GM18873 (cell line): ENCODE measurements around the gene CD37.

Source experiments
- ATAC-seq: cut with Tn5 transposase; IDR thresholded peaks from one replicate; pipeline ENCODE4 v1.9.1; 2021; ENCODE audit warnings: mild to moderate bottlenecking, moderate library complexity, moderate number of reproducible peaks; ENCODE audit not compliant: unreplicated experiment, low FRiP score

The CD37 gene

GRCh38 chr19:49344505-49345423 is 9.6 kb downstream of the CD37 start:
- ATAC-seq, result no peak

DNA sequence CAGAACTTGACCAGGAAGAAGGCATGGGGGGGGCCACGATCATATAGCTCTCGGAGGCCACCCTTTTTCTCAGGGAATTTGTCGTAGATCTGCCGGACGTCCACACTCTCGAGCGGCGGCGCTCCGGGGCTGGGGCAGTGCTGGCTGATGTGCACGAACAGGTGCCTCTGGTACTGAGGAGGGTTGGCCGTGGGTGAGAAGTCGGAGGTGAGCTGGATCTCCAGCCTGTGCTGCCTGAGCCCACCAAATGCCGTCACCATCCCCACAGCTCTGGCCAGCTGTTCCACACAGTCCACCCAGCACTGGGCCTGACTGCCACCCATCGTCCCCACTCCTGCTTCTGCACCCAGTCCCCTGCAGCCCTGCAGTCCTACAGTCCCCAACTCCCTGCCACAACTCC is 12.0 kb downstream of the CD37 start:
- no peak for ATAC-seq

- ATAC-seq, result no peak
These were observed 12.6 kb downstream of the CD37 start for GRCh38 chr19:49347835-49348234.

- ATAC-seq, result no peak
These were observed 13.3 kb downstream of the CD37 start for GRCh38 chr19:49348305-49349189.

DNA sequence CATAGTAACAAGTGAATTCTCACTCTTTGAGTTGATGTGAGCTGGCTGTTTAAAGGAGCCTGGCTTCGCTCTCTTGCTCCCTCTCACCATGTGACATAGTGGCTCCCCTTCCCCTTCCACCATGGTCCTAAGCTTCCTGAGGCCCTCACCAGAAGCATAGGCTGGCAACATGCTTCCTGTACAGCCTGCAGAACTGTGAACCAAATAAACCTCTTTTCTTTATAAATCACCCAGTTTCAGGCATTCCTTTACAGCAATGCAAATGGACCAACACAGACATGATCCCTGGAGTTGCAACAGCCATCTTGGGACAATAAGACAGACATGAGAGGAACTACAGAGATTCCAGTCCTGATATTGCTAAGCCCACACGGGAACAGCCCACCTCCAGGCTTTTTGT is 14.4 kb downstream of the CD37 start:
- ATAC-seq, result no peak

- ATAC-seq, result no peak
These were observed 20.7 kb downstream of the CD37 start for GRCh38 chr19:49355909-49356353.

- ATAC-seq, result no peak
These were observed 21.2 kb downstream of the CD37 start for GRCh38 chr19:49356382-49356781.

- no peak for ATAC-seq
These were observed 22.0 kb downstream of the CD37 start for GRCh38 chr19:49357186-49357585.

DNA sequence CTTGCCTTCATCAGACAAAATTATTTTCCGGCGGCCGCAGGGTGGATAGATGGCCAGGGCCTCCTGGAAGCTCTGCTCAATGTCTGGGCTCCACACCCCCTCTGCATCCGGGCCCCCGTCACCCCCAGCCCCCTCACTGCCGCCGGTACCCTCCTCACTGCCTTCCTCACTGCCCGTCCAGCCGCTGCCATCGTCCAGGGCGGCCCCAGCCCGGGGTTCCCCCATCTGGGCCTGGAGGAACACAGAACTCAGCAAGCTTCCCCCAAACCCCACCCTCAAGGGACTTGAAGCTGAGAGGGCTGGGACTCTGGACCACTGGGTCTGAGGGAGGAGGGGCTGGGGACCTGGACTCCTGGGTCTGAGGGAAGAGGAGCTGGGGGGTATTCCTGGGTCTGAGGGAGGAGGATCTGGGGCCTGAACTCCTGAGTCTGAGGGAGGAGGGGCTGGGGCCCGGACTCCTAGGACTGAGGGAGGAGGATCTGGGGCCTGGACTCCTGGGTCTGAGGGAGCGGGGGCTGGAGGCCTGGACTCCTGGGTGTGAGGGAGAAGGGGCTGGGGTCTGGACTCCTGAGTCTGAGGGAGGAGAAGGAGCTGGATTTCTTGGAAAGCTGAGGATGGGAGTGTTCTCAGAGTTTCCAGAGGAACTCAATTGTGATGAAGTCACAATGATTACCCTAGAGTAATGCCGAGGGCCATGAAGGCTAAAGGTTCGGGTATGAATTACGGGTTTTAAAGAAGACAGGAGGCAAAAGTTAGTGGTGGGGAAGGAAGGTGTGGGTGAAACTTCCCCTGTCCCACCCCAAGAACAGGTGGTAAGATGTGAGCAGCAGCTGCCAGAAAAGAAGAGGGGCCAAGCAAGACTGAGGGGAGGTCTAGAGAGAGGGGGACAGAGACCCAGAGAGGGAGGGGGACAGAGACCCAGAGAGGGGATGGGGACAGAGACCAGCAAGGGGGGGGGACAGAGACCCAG is 24.9 kb downstream of the CD37 start:
- ATAC-seq, result no peak

GRCh38 chr19:49361438-49362047 is 26.3 kb downstream of the CD37 start:
- ATAC-seq, result no peak

DNA sequence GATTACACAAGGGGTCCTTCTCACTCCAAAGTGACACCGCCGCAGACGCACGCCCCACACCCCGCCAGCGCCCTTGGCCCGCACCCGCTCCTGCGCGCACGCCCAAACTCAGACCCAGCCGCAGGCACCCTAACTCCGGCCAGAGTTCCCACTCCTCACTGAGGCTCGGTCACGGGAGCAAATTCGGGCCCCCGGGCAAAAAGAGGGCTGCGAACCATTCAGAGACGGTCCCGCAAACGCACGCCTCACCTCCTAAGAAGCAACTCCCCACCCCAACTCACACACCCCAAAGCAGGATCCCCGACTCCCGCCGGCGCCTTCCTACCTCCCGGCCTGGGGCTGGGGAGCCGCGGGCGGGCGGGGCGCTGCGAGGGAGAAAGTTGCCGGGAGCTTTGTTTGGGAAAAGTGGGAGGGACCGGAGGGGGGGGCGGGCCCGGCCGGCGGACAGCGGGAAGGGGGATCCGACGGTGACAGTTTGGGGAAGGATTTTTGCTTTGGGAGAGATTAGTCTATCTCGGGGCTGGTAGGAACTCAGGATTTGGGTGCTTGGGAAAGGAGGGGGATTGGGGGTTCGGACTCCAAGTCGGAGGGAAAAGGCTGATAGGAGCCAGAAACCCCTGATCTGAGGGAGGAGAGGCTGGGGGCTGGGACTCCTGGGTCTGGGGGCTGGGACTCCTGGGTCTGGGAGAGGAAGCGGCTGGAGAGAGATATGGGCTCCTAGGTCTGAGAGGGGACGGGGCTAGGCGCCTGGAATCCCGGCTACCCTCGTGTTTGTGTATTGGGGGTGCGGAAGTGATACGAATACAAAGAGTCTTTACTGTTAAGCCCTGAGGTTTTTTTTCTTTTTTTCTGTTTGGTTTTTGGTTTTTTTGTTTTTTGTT is 27.1 kb downstream of the CD37 start, which contains the start of gene TEAD2:
Gene TEAD2, minus strand, starts transcription at position 369 of the 881 bp plus-strand sequence. CDS start 2,341 bp downstream, outside the sequence.
- no peak for ATAC-seq

- ATAC-seq, result no peak
These were observed 27.7 kb downstream of the CD37 start for GRCh38 chr19:49362929-49363267.

DNA sequence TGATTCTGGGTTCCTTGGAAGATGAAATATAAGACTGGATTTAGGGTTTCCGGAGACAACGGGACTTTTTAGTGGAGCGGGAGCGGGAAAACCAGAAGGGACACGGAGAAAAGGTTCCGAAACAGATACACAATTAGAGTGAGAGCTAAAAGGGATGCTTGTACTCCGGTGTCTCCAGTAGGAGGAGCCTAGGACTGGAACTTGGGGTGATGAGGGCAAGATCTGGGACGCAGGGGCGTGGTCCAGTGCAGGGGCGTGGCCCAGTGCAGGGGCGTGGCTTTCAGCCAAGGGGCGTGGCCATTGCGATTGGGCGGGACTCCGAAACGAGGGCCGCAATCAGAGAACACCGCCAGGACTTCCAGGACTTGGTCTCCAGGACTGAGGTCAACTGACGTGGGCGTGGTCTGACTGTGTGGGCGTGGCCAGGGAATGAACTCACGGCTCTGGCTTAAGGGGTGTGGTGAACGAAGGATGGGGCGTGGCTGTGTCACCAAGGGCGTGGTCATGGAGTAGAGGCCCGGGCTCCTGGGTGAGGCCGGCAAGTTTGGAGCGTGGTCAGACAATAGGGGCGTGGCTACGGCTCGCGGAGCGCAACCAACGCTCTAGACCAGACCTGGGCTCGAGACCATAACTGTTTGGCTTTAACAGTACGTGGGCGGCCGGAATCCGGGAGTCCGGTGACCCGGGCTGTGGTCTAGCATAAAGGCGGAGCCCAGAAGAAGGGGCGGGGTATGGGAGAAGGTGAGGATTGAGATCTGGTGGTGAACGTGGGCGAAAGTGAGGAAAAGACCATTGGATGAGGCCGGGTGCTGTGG is 28.3 kb downstream of the CD37 start, which contains the start of gene DKKL1:
Gene DKKL1, plus strand, starts transcription at position 610 of the 815 bp plus-strand sequence. Its CDS starts 122 bp downstream, at position 732.
- ATAC-seq, result no peak

- no peak for ATAC-seq
These were observed 29.0 kb downstream of the CD37 start for GRCh38 chr19:49364083-49364737.

DNA sequence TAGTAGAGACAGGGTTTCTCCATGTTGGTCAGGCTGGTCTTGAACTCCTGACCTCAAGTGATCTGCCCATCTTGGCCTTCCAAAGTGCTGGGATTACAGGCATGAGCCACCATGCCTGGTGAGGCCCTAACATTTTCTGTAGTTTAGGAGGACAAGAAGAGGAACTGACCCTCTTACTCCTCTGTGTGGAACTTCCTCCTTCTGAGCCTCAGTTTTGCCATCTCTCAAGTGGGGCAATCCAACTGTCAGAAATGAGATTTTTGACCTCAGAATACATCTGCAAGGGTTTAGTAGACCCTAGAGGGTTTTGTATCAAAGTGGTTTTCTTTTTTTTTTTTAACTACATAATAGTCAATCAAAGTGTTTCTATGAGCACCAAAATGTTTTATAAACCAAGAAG is 30.9 kb downstream of the CD37 start:
- ATAC-seq, result no peak

DNA sequence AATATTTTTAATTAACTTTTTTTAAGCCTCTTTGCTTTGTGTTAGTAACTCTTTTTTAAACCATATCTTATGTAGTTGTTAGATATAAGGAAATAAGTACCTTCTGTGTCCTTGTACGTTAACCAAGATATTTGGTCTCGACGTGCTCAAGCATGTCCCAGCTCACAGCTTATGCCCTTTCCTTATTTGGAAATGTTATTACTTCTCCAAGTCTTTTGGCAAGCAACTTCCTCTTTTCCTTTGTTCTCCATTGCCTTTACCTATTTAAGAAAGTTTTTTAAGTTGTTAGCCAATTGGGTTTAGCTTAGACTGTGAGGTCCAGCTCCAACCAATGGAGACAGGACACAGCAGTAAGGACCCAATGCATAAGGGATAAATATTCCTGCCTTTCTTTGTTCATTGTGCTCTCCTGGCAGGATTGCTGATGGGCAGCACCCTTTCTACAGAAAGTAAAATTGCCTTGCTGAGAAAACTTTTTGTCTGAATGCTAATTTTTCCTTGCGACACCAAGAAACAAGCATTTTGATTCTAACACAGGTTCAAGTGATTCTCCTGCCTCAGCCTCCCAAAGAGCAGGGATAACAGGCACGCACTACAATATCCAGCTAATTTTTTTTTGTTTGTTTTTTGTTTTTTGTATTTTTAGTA is 33.6 kb downstream of the CD37 start:
- no peak for ATAC-seq

DNA sequence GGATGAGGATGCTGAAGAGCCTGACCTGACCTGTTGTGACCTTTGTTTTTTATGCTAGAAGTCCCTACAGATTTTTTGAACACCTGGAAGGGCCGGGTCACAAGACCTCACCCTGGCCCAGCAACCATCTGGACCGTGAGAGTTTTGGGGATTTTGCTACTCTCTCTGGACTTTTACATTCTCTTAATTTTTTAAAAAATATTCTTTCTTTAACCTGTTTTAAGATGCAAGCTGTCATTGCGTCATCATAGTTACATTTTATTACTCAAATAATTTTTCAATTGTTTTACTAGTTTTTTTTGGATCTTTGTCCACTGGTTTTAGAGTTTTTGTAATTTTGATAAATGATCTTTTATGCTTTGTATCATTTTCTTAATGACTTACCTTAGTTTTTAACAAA is 36.0 kb downstream of the CD37 start:
- ATAC-seq, result no peak
